Measurements from ENCODE around the gene E2F6. TPM values are rescaled to one million over a fixed set of nuclear protein-coding genes. Genes with fewer than 3 reads are reported as not detected.

Gene E2F6
- total and polyA plus RNA-seq, 4 donors: 3.5 to 7.7 (median 4.8) TPM

- no peak for TF ChIP-seq MAX (IDR thresholded peaks at IDR 0.05)
- TF ChIP-seq ZBTB33 (IDR thresholded peaks at IDR 0.05): no peak
- no peak for TF ChIP-seq RAD21 (IDR thresholded peaks at IDR 0.05)
- TF ChIP-seq FOXA2 (IDR thresholded peaks at IDR 0.05): no peak
- TF ChIP-seq NR2F2 (IDR thresholded peaks at IDR 0.05): no peak
These were observed 49.6 kb upstream of the E2F6 start (continued) for GRCh38 chr2:11515490-11515981.

- TF ChIP-seq GABPA (IDR thresholded peaks at IDR 0.05 in 1 of 2, conservative IDR thresholded peaks at IDR 0.05 in 1 of 2) (no peak), MAX (IDR thresholded peaks at IDR 0.05) (no peak), HNF4A (conservative IDR thresholded peaks at IDR 0.05) (no peak), RXRA (IDR thresholded peaks at IDR 0.05) (no peak), NR2F2 (IDR thresholded peaks at IDR 0.05) (no peak), JUND (IDR thresholded peaks at IDR 0.05) (no peak), ATF3 (IDR thresholded peaks at IDR 0.05) (no peak), HNF4G (IDR thresholded peaks at IDR 0.05) (no peak), EGR1 (IDR thresholded peaks at IDR 0.05; ENCODE audit: low read depth in 2 of 2) (no peak)
- Histone ChIP-seq H3K4me3 (ENCODE audit: low read depth in 1 of 3, low read length in 3 of 3) (no peak overlapping the region), H3K27me3 (ENCODE audit: control insufficient read depth in 4 of 4, insufficient read depth in 4 of 4, low read length in 3 of 4) (no peaks in the 10 kb centered on the region), H3K9me3 (ENCODE audit: control insufficient read depth in 4 of 4, low read length in 3 of 4) (no peaks in the 10 kb centered on the region), H3K9ac (ENCODE audit: low read depth in 1 of 2, low read length in 2 of 2) (no peak overlapping the region), H3K36me3 (ENCODE audit: control insufficient read depth in 4 of 4, insufficient read depth in 3 of 4, low read depth in 1 of 4, low read length in 3 of 4) (no peaks in the 10 kb centered on the region), H3K4me1 (ENCODE audit: control insufficient read depth in 4 of 4, insufficient read depth in 4 of 4, low read length in 3 of 4) (peaks cover 0 to 3% (median 0%) of the 10 kb centered on the region in 4 donors), H3K27ac (ENCODE audit: low read depth in 1 of 2, low read length in 2 of 2) (no peak overlapping the region)
- WGBS: 87% methylated on average over 6 of the region's 6 CpGs
- no peak for DNase-seq (ENCODE audit: low spot score)
These were observed 48.9 kb upstream of the E2F6 start for GRCh38 chr2:11514904-11515303.

- Histone ChIP-seq H3K9me3 (ENCODE audit: control insufficient read depth in 4 of 4, low read length in 3 of 4) (no peaks in the 10 kb centered on the region), H3K27ac (ENCODE audit: low read depth in 1 of 2, low read length in 2 of 2) (no peak overlapping the region), H3K9ac (ENCODE audit: low read depth in 1 of 2, low read length in 2 of 2) (no peak overlapping the region), H3K4me1 (ENCODE audit: control insufficient read depth in 4 of 4, insufficient read depth in 4 of 4, low read length in 3 of 4) (peaks cover 0 to 3% (median 0%) of the 10 kb centered on the region in 4 donors), H3K36me3 (ENCODE audit: control insufficient read depth in 4 of 4, insufficient read depth in 3 of 4, low read depth in 1 of 4, low read length in 3 of 4) (no peaks in the 10 kb centered on the region), H3K27me3 (ENCODE audit: control insufficient read depth in 4 of 4, insufficient read depth in 4 of 4, low read length in 3 of 4) (no peaks in the 10 kb centered on the region), H3K4me3 (ENCODE audit: low read depth in 1 of 3, low read length in 3 of 3) (no peak overlapping the region)
- TF ChIP-seq EGR1 (IDR thresholded peaks at IDR 0.05; ENCODE audit: low read depth in 2 of 2) (no peak), CTCF (IDR thresholded peaks at IDR 0.05; ENCODE audit: low read depth, low read length, missing input control) (no peak), ATF3 (IDR thresholded peaks at IDR 0.05) (no peak), YY1 (IDR thresholded peaks at IDR 0.05) (no peak), FOXA1 (IDR thresholded peaks at IDR 0.05) (no peak), MAX (IDR thresholded peaks at IDR 0.05) (no peak), ZBTB33 (IDR thresholded peaks at IDR 0.05) (no peak), SP1 (IDR thresholded peaks at IDR 0.05) (no peak), JUND (IDR thresholded peaks at IDR 0.05) (no peak), HNF4A (conservative IDR thresholded peaks at IDR 0.05) (no peak), FOXA2 (IDR thresholded peaks at IDR 0.05) (no peak), GABPA (IDR thresholded peaks at IDR 0.05 in 1 of 2, conservative IDR thresholded peaks at IDR 0.05 in 1 of 2) (no peak)
- WGBS: 66% methylated on average over 3 of the region's 3 CpGs
- DNase-seq (ENCODE audit: low spot score): no peak
These were observed 48.2 kb upstream of the E2F6 start for GRCh38 chr2:11514081-11514730.
